Panc1 (cell line): ENCODE results near the gene PRSS48. TPM values are rescaled to one million over a fixed set of nuclear protein-coding genes. Genes with fewer than 3 reads are reported as not detected.

Experiments
- ATAC-seq: fragments of 200-7000 bp; cut with Tn5 transposase; 2 replicates; pipeline ENCODE4 v1.9.1; 2020; ENCODE audit warnings: mild to moderate bottlenecking, moderate library complexity
- BruUV-seq: library from RNA; stranded (reverse); fragments of 400-500 nt; replicated peaks from 2 replicates; lab custom pipeline; 2021; lab: Mats Ljungman, UMichigan
- CTCF ChIA-PET: fragments of 300-600 bp; sonication (Branson Sonifier 250); formaldehyde crosslinking; loops from one replicate; lab custom pipeline; 2022; ENCODE audit warnings: antibody characterized with exemption; lab: Charles Lee
- POLR2A ChIA-PET: fragments of 300-600 bp; sonication (Branson Sonifier 250); formaldehyde crosslinking; loops from one replicate; lab custom pipeline; 2022; ENCODE audit warnings: antibody characterized with exemption; lab: Charles Lee
- DNase-seq: peaks from one replicate; pipeline ENCODE4 v3.0.0-alpha.2; 2010; ENCODE audit warnings: low read depth, low spot score
- H3K27ac ChIP-seq: 2 replicates; pipeline ENCODE4 v1.5.1; 2011; ENCODE audit warnings: mild to moderate bottlenecking, low read length, inconsistent platforms
- H3K27me3 ChIP-seq: fragments of 200-500 bp; sonication (Bioruptor generic); 2 replicates; pipeline ENCODE4 v1.6.0; 2014; ENCODE audit warnings: low read length, inconsistent platforms; ENCODE audit not compliant: control insufficient read depth, insufficient read depth
- H3K36me3 ChIP-seq: fragments of 200-500 bp; sonication (Bioruptor generic); 2 replicates; pipeline ENCODE4 v1.5.1; 2014; ENCODE audit warnings: inconsistent platforms, mild to moderate bottlenecking, low read length, moderate library complexity; ENCODE audit not compliant: control insufficient read depth, insufficient read depth
- H3K4me1 ChIP-seq: 2 replicates; pipeline ENCODE4 v1.5.1; 2011; ENCODE audit warnings: inconsistent platforms, mild to moderate bottlenecking, low read length, moderate library complexity; ENCODE audit not compliant: control insufficient read depth, insufficient read depth
- H3K4me3 ChIP-seq, 2 experiments: 2 replicates each; pipeline ENCODE4 v1.5.1; 2011 to 2012; ENCODE audit warnings: low read depth in 2 of 2, low read length in 2 of 2, mild to moderate bottlenecking in 2 of 2, inconsistent platforms in 1 of 2, moderate library complexity in 1 of 2
- H3K9me3 ChIP-seq: fragments of 200-500 bp; sonication (Bioruptor generic); 2 replicates; pipeline ENCODE4 v1.5.1; 2014; ENCODE audit warnings: low read depth, mild to moderate bottlenecking, inconsistent platforms, low read length, moderate library complexity; ENCODE audit not compliant: control insufficient read depth, insufficient read depth
- CTCF ChIP-seq: fragments of 450-650 bp; IDR thresholded peaks from 2 replicates; pipeline ENCODE4 v1.5.1; 2017; ENCODE audit warnings: mild to moderate bottlenecking
- POLR2AphosphoS5 ChIP-seq: IDR thresholded peaks from 2 replicates; pipeline ENCODE4 v1.6.1; 2012; ENCODE audit warnings: mild to moderate bottlenecking, low read depth, low read length, moderate library complexity
- REST ChIP-seq, 2 experiments: IDR thresholded peaks; 2 replicates each; pipeline ENCODE4 v1.6.1; 2011 to 2012; ENCODE audit warnings: low read depth in 2 of 2, control low read depth in 1 of 2, low read length in 1 of 2, mild to moderate bottlenecking in 1 of 2, moderate library complexity in 1 of 2; ENCODE audit not compliant: insufficient read depth in 1 of 2
- SIN3A ChIP-seq: IDR thresholded peaks from 2 replicates; pipeline ENCODE4 v1.6.1; 2012; ENCODE audit warnings: low read depth, mild to moderate bottlenecking, low read length, moderate library complexity, borderline replicate concordance; ENCODE audit not compliant: insufficient read depth
- TCF7L2 ChIP-seq: IDR thresholded peaks from 2 replicates; pipeline ENCODE4 v1.6.1; 2011; ENCODE audit warnings: mild to moderate bottlenecking, low read depth, low read length, inconsistent platforms
- in situ Hi-C: cut with HindIII; loops from 2 replicates; pipeline ENCODE4 v1.10.0; 2016; ENCODE audit warnings: low sequenced_read_pairs, low pct_unique_long_range_greater_than_20kb
- intact Hi-C: fragments of 100-400 bp; cut with micrococcal nuclease; formaldehyde crosslinking; loops from one replicate; pipeline ENCODE4 v1.10.0; 2022; ENCODE audit not compliant: unreplicated experiment
- total RNA-seq: library from RNA; stranded (reverse); gene quantifications from one replicate; pipeline ENCODE4 v1.2.1, GENCODE V29; 2021; ENCODE audit not compliant: unreplicated experiment

PRSS48 gene
- total RNA-seq, 1 experiment from 2014 or later: not detected

DNA sequence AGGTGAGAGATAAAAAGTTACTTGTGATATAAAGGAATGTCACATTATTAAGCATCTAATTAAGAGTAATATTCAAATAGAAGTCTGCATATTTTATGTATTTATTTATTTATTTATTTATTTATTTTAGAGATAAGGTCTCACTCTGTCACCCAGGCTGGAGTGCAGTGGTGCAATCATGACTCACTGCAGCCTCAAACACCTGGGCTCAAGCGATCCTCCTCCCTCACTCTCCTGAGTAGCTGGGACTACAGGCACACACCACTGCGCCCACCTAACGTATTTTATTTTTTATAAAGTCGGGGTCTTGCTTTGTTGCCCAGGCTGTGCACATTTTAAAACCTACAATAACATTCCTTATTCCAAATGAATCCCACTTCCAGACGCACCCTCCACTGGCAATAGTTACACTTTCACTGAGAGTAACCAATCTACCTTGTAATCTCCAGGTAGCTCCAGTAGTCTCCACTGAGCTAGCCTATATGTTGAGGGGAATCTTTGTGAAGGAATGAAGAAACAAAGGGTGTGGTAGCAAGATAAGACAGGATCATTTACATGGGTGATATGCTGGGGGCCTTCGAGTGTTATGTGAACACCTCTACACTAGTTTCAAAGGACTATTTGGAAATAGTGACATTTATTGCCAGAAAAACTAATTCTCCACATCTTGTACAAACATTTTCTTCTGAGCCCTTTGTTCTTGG, 36.5 kb downstream of the PRSS48 start:
- no TSS peak for BruUV-seq
- TF ChIP-seq REST (IDR thresholded peaks at IDR 0.05; ENCODE audit: insufficient read depth in 1 of 2, low read depth in 2 of 2, low read length in 1 of 2) (no peak), SIN3A (no peak), POLR2AphosphoS5 (no peak), TCF7L2 (no peak), CTCF (no peak)
- Histone ChIP-seq H3K36me3 (no peaks in the 10 kb centered on the region), H3K4me3 (no peak overlapping the region), H3K27ac (no peak overlapping the region), H3K9me3 (no peaks in the 10 kb centered on the region), H3K4me1 (peaks cover 10% of the 10 kb centered on the region; the same call in 1 of the 2 replicates), H3K27me3 (no peaks in the 10 kb centered on the region)
- POLR2A ChIA-PET: no interaction called here
- in situ Hi-C loops: no loop called here
- intact Hi-C loops: no loop called here
- no peak for ATAC-seq
- no peak for DNase-seq
- CTCF ChIA-PET: no interaction called here

GRCh38 chr4:151314010-151314355, 37.0 kb downstream of the PRSS48 start:
- Histone ChIP-seq H3K9me3 (no peaks in the 10 kb centered on the region), H3K36me3 (no peaks in the 10 kb centered on the region), H3K4me1 (peaks cover 10% of the 10 kb centered on the region; the same call in 1 of the 2 replicates), H3K4me3 (no peak overlapping the region), H3K27ac (no peak overlapping the region), H3K27me3 (no peaks in the 10 kb centered on the region)
- no TSS peak for BruUV-seq
- TF ChIP-seq POLR2AphosphoS5 (no peak), REST (IDR thresholded peaks at IDR 0.05; ENCODE audit: insufficient read depth in 1 of 2, low read depth in 2 of 2, low read length in 1 of 2) (no peak), TCF7L2 (no peak), CTCF (no peak), SIN3A (no peak)
- no peak for DNase-seq
- ChIA-PET POLR2A (no interaction called here), CTCF (no interaction called here)
- in situ Hi-C loops (no loop called here), intact Hi-C loops (no loop called here)
- ATAC-seq: no peak
